GM18909 (cell line): ENCODE measurements around the gene LYPD6.
"Not testable (repeated sequence)": the region's sequence is repeated elsewhere in the genome, so short reads cannot be mapped to it uniquely, and the experiment has no call there.

Experiments
- ATAC-seq: cut with Tn5 transposase; IDR thresholded peaks from one replicate; pipeline ENCODE4 v1.9.1; 2021; ENCODE audit warnings: mild to moderate bottlenecking; ENCODE audit not compliant: unreplicated experiment, poor library complexity

The LYPD6 gene, protein sequence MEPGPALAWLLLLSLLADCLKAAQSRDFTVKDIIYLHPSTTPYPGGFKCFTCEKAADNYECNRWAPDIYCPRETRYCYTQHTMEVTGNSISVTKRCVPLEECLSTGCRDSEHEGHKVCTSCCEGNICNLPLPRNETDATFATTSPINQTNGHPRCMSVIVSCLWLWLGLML

DNA sequence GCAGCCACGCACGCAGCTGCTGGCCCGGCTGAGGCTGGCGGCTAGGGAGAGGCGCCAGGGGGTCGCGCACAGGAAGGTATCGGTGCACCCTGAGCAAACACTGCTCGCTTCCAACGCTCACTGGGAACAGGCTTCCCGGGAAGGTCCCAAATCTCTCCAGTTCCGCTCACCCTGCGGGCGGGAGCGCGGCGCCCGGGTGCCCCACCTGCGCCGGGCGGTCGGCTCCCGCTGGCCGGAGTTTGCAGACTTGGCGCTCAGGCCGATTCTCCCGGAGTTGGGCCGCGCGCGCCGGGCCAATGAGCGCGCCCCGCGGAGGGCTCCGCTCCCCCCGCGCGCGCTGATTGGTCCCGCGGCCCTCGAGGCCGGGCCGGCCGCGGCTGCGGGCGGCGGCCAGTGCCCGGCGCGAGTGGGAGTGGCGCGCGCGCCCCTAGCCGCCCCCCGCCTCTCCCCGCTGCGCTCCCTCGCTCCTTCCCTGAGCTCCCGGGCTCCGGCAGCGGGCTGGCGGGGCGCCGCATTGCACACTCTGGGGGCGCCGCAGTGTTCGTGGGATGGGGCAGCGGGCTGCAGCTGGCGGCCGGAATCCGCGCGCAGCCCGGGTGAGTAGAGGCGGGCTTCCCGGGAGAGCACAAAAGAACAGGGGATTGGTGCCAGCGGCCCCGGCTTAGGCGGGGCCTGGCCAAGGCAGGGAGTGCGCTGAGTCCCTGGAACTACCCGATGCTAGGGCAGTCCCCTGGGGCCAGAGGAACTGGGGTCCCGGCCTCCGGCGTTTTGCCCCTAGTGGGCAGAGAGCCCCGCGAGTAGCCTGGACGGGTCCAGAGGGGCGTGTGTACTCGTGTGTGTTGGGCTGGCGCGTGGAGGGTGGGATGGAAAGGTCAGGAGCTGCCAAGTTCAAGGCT is at the start of gene LYPD6:
TSS of gene LYPD6 (plus strand) at position 461 of the 896 bp plus-strand sequence. CDS start 107,122 bp downstream, outside the sequence.
- peak; percentile 89 for ATAC-seq

DNA sequence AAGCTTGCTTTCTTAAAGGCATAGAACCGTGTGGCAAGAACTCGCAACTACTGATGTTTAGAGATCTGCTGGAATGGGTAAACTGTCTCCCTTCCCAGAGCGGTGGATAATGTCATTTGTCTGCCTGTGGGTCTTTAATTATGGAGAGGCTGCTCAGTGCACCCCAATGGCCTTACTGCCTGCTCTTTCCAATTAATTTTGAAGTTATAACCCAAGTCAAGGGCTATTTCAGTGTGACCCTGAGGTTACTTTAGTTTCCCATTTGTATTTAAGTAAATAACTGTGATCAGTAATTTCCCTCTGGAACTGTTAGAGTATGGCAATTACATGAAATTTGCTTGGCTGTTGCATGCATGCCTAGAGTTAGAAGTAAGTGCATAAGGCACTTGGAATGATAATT is 48.9 kb upstream of the LYPD6 start:
- ATAC-seq, result no peak

DNA sequence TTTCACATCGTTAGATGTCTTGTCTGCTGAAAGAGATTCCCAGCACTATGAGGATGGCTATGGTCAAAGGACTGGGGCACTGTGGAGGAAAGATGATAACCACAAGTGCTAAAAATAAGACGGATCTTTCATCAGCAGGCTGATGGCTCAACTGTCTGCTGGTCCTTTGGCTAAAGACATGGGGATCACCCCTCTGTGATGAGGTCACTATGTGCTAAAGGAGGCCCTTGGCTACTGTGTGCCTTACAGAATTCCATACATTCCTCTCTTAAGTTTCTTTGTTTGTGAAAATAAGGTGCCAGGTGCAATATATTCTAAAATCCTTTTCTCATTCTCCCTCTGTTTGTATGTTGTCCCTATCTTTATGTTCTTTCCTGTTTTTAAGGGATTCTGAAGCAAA is 39.7 kb upstream of the LYPD6 start:
- no peak for ATAC-seq

DNA sequence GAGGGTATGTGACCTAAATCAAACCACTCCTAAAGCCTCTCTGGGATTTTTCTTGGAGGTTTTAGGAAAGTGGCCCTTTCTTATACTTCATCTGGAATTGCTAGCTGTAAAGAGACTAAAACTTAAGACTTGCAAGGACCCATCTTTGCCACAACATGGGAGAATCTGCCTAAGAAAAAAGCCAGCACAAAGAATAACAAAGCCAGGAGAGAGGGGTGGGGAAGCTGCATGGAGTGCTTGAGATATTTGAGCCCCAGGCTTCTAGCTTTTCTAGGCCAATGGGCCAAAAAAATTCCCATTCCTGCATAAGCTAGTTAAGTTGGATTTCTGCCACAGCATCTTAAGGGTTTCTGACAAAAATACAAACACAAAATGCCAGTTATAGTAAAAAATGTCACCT is 38.5 kb upstream of the LYPD6 start:
- no peak for ATAC-seq

DNA sequence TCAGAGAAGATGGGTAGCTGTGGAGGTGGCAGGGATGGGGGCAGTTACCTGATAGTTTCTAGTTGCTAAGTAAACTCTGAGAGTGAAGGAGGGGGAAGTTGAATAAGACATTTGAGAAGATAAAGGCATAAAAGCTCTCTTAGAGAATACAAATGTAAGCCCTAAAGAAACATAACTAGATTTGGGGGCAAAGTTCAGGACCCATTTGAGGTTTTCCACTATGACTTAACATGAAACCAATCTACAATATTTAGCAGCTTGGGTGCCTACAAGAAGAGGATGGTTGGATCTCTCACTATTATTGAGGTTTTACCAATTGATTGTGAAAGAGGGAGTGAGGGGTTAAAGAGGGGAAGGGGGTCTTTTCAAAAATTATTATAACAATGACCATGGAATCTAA is 34.4 kb upstream of the LYPD6 start:
- ATAC-seq, result no peak

DNA sequence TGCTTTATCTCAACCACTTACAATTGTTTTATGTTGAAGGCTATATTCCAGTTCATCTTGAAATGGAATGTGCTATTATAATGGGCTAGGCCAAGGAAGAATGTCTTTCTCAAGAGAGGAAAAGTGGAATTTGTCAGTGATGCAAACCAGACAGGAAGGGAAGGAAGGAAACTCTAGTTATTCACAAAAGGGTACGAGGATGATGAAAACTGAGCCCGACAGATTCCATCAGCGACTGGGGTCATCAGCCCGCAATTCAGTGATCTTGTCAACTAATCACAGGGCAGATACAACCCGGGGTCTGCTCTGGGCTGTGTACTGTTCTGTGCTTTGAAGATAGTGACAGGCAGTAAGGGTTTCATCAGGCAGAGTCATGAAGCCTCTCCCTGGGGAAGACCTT is 23.4 kb upstream of the LYPD6 start:
- no peak for ATAC-seq

DNA sequence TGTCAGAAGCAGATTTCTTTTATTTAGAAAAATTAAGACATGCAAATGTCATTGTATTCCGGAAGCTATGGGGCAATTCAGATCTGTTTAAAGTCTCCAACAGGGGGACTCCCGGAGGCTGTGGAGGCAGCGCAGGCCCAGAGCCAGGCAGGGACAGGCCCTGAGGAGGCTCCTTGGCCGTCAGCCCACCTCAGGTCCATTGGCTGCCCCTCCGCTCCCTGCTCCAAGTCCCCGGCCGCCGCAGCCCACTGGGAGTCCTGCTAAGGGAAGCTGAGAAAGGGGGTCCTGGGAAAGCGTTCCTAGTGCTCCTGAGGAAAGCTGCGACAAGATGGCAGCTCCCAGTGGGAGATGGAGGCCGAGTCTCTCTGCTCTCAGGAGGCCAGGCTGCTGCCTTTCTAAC is 20.0 kb upstream of the LYPD6 start:
- ATAC-seq, result no peak

DNA sequence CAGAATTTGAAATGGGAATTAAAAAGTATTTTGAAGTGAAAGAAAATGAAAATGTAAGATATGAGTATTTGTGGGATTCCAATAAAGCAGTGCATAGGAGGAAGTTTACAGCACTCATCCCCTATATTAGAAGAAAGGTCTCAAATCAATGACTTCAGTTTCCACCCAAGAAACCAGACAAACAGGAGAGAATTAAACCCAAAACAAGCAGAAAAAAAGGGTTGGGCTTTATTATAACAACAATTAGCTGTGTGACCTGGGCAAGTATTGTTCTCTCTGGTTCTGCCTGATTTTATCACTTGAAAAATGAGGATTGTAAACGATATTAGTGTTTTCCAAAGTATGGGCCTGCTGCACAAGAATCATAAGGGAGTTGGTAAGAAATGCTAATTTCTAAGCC is 18.3 kb upstream of the LYPD6 start:
- no peak for ATAC-seq

DNA sequence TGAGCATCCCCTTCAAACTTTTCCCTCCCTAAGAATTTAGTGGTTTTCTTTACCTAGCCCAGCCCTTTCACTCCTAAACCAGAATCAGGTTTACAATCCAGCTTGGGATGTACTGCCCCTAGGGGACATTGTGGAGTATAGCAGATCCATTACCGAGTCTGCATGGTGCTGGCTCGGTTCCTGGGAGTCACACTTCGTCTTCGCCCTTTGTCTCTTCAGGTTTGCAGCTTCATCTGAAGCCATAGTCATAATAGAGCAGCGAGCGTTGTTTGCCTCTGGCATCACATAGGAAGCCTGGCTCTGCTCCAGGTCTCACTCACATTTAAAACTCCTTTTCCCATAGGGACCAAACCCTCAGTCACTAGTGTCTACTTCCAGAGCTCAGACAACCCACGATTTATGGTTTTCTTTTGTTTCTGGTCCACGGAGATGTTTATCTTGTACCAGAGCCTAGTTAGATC is 16.8 kb upstream of the LYPD6 start:
- peak; percentile 95 for ATAC-seq

DNA sequence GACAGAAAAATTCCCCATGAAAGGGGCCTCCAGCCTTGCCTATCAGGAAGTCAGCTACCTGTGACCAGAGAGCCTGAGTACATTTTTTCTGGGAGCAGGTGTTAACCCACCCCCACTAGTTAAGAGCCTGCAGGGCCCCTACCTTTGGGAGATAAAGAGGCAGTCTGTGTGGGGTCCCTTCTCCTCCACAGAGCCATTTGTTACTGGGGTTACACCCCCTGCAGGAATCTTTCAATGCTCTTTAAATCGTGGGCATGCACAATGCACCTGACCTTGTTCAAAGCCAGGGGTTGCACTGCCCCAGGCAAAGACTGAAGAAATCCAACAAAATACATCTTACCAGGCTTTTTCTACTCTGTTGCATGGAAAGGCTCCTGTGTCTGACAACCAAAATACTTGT is 15.7 kb upstream of the LYPD6 start:
- no peak for ATAC-seq

DNA sequence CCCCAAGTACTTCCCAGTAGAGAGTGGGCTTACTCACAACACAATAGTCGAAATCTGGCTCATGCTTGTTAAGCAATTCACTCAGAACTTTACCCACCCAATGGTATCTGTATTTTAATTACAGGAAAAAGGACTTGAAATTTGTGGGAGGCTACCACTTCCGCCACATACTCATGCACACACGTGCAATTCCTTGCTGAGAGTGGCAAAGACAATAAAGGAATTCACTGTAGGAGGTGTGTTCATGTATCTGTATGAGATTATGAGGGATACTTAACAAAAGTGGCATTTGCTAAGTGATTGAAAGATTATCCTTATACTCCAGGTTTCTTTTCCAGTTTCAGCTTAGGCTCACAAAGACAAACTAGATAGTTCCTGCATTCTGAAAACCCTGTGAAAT is 14.9 kb upstream of the LYPD6 start:
- no peak for ATAC-seq

DNA sequence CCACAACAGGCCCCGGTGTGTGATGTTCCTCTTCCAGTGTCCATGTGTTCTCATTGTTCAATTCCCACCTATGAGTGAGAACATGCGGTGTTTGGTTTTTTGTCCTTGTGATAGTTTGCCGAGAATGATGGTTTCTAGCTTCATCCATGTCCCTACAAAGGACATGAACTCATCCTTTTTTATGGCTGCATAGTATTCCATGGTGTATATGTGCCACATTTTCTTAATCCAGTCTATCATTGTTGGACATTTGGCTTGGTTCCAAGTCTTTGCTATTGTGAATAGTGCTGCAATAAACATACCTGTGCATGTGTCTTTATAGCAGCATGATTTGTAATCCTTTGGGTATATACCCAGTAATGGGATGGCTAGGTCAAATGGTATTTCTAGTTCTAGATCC is 11.8 kb upstream of the LYPD6 start:
- not testable (repeated sequence) for ATAC-seq

DNA sequence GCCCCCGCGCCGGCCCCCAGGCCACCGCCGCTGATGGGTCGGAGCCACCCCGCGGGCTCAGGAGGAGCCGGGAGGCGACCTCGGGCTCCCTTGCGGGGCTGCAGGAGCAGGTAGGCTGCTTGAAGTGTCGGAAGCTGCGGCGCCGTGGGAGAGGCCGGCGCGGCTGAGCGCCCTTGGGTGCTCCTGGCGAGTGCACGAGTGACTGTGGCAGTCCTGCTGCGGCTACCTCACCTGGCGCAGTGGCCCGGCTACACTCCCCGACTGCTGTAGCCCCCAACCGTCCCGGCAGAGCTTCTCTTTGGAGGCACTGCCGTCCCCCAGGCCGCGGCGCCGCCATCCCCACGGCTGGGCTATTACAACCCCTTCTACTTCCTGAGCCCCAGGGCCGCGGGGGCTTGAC is 10.0 kb upstream of the LYPD6 start:
- no peak for ATAC-seq

DNA sequence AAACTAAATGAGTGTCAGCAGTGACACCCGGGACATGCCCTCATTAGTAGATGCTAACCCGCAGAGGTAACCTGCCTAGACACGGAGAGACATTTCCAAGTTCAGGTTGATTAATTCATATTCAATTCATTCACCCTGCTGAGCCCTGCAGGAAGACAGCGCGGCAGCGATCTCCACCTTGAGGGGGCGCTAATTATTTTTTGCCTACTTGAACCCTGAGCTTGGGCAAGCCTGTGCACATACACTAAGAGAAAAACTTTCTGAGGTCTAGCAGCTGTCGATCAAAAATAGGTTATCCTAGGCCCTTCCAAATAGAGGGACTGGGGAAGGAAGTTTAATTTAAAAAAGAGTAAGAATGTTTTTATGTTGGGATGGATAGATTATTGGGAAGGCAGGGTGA is 1.3 kb upstream of the LYPD6 start:
- ATAC-seq, result no peak

DNA sequence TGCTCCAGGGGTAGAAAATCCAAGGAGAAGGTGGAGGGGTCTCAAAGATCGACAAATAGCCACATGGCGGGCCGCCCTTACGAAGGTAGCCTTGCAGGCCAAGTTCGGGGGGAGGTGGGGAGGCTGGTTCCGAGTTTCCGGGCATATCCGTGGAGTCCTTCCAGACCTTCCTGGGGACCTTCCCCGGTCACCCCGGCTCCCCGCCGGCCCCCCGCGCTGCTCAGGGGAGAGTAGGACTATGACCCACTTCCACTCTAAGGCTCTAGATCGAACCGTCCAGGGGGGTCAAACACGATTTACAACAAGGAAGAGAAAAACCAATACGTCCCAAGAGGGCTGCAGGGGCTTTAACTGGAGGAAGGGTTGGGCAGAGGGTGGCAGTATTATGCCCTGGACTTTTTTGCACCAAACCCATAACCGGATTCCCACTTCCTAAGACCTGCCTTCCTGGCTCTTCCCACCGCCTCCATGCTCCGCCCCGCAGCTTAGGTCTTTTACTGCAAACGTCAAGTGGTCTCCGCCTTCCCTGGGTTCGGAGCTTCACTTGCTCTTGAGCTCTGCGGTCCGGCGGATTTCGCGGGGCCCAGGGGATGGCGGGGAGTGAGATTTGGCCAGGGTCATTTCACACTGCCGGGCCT is 779 bp upstream of the LYPD6 start:
- no peak for ATAC-seq

DNA sequence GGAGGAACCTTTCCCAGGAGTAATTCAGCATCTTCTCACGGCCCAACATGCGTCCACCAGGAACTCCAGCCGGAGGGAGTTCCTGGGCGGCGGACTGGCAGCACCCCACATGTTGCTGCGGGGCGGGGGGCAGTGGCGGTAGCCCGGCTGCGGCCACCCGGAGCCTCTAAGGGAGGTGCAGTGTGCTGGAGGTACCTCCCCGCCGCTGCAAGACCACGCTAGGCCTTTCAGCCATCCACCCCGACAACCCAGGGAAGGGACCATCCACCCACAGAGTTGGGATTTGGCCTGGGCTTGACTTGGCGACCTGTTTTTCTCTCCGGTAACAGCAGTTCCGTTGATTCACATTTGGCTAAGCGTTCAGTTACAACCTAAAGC is 625 bp downstream of the LYPD6 start:
- ATAC-seq, result no peak

DNA sequence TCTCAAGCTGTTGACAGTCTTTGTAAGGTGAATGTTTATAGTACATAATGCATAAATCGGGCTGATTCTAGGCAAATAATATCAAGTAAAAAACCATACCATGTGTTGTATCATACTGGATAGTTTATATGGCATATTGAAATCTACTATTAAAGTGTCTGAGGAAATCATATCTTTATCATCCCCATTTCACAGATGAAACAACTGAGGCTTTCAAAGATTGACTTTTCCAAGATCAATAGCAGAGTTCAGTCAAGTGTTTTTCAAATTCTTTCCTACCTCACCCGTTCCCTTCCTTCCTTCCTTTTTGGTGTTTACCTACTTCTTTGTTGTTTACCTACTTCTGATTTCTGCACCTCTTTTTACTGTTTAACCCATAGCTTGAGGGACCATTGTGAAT is 2.0 kb downstream of the LYPD6 start:
- ATAC-seq, result no peak

DNA sequence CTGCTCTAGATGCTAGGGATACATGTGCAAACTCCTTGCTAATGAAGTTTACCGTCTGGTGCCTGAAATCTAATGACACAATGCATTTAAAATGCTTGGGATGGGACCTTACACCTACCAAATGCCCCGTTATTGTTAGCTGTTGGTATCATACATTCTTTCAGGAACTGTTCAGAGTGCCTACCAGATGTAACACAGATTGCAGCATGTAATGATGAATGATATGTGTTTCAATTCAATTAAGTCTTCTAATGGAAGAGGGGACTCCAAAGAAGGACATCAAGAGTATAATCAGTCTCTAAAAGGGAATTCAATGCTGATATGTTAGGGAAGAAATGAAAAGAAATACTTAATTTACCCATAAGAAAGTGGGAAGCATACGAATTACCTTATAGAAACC is 3.2 kb downstream of the LYPD6 start:
- no peak for ATAC-seq

DNA sequence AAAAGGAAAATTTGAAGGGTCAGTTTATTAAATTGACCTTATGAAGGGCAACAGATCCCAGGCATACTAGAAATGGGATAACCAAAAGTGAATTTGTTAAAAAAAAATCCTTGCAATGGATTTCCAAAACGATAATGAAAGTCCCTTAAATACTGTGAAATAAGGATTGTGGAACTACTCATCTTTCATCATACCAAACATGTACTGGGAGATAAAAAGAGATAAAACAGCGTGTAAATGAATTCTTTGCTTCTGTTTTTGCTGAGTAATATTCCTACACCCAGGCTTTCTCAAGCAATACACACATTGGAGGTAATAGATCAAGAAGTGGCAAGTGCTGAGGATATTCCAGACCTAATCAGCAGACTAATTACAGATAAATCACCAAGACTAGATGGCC is 3.8 kb downstream of the LYPD6 start:
- no peak for ATAC-seq

DNA sequence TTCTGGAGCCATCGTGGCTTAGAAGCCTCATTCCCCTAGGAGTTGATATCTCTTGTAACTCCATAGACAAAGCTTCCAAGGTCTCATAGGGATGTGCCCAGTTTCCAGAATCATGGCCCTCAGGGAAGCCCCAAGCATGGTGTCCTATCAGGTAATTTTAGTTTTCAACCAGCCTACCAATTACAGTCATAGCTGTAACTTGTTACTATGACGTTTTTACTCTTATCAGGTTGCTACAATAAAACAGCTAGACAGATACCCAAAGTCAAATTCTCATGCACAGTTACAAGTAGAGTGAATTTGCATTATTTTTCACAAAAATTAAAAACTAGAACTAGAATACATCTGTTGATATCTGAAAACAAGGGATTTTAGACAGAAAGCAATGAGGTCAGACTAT is 8.9 kb downstream of the LYPD6 start:
- ATAC-seq, result no peak

DNA sequence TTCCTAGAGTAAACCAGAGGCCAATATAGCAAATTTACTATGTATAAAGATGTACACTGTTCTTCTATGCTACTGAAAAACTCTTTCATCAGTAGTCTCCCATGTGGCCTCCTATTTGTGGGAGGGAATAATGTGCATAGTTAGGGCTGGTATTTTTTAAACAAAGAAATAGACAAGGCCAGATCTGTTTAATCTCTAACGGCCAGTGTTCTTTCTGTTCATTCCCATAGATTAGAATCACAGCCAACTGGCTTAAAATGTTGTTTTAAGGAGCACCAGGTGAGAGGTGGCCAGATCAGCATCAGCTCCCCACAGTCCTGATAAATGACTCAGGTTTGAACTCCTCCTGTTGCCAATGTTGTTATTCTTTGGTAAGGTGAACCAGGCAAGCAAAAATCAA is 12.1 kb downstream of the LYPD6 start:
- no peak for ATAC-seq
